GF-D8 (cell line): Measurements from ENCODE around the gene TPGS1.
"Not testable (repeated sequence)": the region's sequence is repeated elsewhere in the genome, so short reads cannot be mapped to it uniquely, and the experiment has no call there.

ENCODE experiments used
- DNase-seq: peaks from one replicate; lab custom pipeline; 2025; lab: John Stamatoyannopoulos, UW

TPGS1 gene

GRCh38 chr19:475360-475759, 31.9 kb upstream of the TPGS1 start:
- DNase-seq: no peak

- no peak for DNase-seq
Observed at GRCh38 chr19:478236-478903, 28.9 kb upstream of the TPGS1 start.

GRCh38 chr19:478976-479375, 28.3 kb upstream of the TPGS1 start:
- DNase-seq: no peak

- DNase-seq: peak; percentile 0
Observed at GRCh38 chr19:480016-480855, 27.1 kb upstream of the TPGS1 start.

- not testable (repeated sequence) for DNase-seq
Observed at GRCh38 chr19:481100-481499, 26.2 kb upstream of the TPGS1 start.

- DNase-seq: no peak
Observed at GRCh38 chr19:482186-483041, 24.9 kb upstream of the TPGS1 start.

DNA sequence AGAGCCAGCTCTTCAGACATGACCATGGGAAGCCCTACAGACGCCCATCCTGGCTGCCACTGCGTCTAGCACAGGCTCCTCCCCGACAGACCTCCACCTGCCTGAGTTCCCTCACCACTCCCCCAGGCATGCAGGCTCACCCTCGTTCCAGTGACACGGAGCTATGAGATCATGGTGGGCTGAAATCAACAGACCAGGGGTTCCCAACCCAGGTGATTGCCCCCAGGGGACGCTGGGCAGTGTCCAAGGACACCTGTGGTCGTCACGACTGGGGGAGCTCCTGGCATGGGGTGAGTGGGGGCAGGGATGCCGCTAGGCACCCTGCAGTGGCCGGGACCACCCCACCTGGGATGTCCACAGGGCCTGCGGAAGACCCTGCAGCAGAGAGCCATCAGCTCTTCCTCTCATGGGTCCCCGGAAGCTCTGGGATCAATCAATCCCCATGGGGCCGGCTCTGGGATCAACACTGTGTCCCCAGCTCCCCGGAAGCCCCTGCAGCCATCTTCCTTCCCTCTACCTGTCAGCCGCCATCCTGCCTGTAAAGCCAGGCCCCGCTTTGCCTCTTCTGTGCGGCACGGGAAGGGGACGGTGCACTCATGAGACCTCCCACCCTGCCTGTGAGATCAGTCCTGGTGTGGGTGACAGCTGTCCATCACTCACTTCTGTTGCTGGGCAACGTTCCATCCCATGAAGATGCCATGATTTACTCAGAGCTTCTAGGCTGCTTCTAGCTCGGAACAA, 23.8 kb upstream of the TPGS1 start:
- DNase-seq: no peak

GRCh38 chr19:484494-484893, 22.8 kb upstream of the TPGS1 start:
- no peak for DNase-seq

GRCh38 chr19:485077-485476, 22.2 kb upstream of the TPGS1 start:
- no peak for DNase-seq

GRCh38 chr19:485583-486236, 21.6 kb upstream of the TPGS1 start:
- DNase-seq: no peak

DNA sequence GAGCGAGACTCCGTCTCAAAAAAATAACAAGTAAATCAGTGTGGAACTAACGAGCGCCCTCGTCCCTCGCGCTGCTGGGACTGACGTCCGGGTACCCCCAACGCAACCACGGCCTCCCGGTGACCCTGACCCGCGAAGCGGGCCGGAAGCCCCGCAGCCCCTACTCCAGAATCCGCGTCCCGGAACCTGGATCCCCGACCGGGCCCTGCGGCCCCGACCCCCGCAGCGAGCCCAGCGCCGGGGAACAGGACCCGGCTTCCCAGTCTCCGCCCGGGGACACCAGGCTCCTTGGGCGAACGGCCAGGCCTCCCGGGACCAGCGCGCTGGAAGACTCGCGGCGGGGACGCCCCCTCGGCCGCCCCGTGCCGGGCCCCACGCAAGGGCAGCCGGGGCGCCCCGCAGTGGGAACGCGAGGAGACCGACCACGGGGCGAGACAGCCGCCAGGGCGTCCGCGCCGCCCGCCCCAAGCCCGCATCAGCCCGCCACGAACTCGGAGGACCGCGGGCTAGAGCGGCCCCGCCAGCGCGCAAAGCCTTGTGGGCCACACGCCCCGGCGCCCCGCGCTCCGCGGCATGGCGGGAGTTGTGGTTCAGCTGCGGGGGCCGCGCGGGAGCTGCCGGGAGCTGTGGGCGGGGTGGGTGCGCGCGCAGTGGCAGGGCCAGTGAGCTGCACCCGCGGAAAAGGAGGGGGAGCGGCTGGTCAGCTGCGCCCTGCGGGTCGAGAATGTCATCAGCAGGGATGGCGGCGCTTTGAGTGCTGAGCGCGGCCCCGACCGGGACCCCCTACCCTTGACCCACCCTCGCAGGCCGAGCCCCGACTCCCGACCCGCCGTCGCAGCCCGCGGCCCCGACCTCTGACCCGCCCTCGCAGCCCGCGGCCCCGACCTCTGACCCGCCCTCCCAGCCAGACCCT, 18.5 kb upstream of the TPGS1 start:
- DNase-seq: peak; percentile 69

DNA sequence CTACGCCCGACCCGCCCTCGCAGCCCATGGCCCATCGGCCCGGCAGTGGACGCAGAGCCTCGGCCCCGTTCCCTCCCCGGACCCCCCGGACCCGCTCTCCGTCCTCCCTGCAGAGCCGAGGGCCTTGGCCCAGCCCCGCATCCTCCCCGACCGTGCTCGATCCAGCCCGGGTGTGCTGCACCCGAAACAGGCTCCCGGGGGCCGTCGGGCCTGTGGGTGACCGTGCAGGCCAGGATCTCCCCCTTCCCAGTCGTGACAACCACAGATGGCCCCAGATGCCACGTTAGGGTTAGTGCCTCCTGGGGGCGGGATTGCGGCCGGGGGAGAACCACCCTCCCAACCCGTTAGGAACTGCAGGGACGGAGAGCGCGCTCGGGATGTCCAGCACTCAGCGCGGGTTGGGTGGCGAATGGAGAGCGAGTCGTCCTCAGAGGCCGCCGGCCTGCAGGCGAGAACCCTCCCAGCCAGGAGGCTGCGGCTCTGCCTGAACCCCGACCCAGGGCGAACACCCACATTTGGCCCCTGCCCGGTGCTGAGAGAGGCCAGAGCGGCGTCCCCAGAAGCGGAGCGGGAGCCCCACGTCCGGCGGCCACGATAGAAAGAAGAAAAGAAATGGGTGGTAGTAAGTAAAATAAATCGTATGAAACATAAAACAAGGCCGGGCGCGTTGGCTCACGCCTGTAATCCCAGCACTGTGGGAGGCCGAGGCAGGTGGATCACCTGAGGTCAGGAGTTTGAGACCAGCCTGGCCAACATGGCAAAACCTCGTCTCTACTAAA, 17.7 kb upstream of the TPGS1 start:
- DNase-seq: no peak

- no peak for DNase-seq
Observed at GRCh38 chr19:491146-491741, 16.1 kb upstream of the TPGS1 start.

- no peak for DNase-seq
Observed at GRCh38 chr19:492091-492531, 15.2 kb upstream of the TPGS1 start.

GRCh38 chr19:493391-494170, 13.7 kb upstream of the TPGS1 start:
- no peak for DNase-seq

DNA sequence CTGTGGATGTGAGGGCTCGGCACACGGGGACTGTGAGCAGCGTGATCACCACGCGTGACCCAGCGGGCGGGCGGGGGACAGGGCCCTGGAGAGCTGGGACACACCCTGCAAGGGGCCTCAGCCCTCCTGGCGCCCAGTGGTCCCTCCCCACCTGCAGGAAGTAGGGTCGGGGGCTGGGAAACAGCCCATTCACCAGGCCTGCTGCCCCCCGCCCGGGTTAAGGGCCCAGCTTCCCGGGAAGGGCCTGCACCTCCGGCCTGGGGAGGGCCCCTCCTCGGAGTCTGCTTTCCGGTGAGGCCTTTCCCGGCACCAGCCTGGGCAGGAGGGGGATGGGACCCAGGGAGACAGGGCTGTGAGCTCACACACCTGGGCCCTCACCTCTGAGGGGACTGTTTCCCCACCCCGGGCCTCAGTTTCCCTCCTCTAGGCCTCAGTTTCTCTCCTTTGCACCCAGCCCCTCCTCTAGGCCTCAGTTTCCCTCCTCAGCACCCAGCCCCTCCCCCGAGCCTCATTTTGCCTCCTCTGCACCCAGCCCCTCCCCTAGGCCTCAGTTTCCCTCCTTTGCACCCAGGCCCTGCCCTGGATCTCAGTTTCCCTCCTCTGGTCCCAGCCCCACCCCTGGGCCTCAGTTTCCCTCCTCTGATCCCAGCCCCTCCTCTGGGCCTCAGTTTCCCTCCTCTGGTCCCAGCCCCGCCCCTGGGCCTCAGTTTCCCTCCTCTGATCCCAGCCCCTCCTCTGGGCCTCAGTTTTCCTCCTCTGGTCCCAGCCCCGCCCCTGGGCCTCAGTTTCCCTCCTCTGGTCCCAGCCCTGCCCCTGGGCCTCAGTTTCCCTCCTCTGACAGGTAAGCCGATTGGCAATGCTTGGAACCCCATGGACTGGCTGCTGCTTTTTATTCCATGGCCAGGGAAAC, 12.9 kb upstream of the TPGS1 start:
- DNase-seq: no peak

DNA sequence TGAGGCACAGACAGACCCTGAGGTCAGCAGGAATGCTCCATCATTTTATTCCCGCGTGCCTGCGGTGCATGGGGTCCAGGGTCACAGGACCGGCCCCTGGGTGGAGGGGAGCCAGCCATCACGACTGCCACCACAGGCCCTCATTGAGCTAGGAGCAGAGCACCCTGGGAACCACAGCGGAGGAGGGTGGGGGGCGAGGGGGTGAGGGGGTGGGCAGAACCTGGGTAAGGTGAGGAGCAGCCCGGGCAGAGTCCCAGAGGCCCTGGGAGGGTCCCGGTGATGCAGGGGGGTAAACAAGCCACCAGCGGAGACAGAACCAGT, 12.3 kb upstream of the TPGS1 start:
- DNase-seq: no peak
